ENCODE measurements around the gene SHISAL2B.
"Not testable (repeated sequence)": the region's sequence is repeated elsewhere in the genome, so short reads cannot be mapped to it uniquely, and the experiment has no call there.

SHISAL2B gene

DNA sequence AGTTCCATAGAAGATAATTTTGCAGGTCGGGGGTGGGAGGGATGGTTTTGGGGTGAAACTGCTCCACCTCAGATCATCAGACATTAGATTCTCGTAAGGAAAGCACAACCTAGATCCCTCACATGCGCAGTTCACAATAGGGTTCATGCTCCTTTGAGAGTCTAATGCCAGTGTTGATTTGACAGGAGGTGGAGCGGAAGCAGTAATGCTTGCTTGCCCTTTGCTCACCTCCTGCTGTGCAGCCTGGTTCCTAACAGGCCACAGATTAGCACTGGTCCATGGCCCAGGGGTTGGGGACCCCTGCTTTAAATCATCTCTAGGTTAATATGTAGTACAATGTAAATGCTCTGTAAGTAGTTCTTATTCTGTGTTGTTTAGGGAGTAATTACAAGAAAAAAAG lies 10.5 kb downstream of the SHISAL2B start:
- DNase-seq (ENCODE audit: low spot score) = no peak

DNA sequence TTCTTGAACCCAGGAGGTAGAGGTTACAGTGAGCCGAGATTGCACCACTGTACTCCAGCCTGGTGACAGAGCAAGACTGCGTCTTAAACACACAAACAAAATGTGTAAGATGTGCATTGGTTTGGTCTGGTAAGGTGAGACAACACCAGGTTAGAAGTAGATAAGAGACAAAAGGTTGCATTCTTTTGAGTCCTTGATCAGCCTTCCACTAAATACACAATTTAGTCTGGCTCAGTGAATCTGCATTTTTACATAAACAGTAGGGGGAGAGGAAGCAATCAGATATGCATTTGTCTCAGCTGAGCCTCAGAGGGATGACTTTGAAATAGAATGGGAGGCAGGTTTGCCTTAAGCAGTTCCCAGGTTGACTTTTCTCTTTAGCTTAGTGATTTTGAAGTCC lies 15.8 kb downstream of the SHISAL2B start:
- not testable (repeated sequence) for DNase-seq (ENCODE audit: low spot score)

DNA sequence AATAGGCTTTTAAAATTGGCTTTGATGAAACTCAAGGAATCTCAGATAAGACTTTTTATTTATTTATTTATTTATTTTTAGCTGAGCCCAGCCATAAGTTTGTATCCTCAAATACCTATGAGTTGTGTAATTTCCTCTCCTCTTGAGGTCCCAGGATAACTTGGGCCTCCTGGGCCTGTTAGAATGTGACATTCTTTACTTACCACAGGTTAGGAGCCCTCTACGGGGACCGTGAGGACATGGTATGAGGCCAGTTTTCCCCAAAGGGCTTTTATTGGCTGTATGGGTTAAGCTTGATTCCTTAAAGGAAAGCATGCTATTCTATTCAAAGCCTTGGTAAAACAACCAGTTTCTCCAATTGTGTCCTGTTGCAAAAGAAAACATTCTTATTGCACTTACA lies 16.9 kb downstream of the SHISAL2B start:
- no peak for DNase-seq (ENCODE audit: low spot score)

DNA sequence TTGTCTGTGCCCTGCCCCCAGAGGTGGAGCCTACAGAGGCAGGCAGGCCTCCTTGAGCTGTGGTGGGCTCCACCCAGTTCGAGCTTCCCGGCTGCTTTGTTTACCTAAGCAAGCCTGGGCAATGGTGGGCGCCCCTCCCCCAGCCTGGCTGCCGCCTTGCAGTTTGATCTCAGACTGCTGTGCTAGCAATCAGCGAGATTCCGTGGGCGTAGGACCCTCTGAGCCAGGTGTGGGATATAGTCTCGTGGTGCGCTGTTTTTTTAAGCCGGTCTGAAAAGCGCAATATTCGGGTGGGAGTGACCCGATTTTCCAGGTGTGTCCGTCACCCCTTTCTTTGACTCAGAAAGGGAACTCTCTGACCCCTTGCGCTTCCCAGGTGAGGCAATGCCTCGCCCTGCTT lies 24.2 kb downstream of the SHISAL2B start:
- not testable (repeated sequence) for DNase-seq (ENCODE audit: low spot score)

DNA sequence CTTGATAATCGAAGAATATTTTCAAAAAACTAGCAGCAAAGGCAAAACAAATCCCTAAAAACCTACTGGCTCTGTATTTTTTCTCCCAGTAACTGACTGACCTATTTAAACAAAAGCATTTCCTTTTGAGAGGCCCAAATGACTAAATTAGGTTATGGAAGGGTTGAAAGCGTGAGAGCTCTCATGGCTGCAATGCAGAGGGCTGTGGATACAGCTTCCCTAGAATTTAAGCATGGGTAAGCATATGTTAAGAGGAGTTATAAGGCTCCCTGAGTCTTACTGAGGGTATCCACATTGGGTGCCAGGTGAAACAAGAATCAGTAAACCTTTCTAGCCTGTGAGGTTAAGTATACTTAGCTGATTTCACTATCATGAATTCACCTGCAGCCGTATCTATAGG lies 32.3 kb downstream of the SHISAL2B start:
- DNase-seq (ENCODE audit: low spot score) = no peak

DNA sequence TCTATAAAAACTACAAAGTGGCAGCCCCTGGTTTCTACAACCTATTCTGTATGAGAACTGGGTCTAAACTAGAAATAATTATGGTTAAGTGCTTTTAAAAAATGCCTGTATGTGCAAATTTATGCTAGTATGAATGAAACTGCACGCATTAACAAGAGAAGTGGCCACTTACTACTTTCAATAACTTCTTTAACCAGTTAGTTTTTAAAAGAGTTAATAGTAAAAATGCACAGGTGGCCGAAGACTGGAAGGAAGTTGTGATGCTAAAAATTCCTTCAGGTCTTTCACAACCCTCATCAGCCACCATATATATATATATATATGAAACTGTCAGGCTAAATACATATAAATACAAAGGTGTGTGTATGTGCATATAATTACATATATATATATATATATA lies 36.8 kb downstream of the SHISAL2B start:
- no peak for DNase-seq (ENCODE audit: low spot score)

DNA sequence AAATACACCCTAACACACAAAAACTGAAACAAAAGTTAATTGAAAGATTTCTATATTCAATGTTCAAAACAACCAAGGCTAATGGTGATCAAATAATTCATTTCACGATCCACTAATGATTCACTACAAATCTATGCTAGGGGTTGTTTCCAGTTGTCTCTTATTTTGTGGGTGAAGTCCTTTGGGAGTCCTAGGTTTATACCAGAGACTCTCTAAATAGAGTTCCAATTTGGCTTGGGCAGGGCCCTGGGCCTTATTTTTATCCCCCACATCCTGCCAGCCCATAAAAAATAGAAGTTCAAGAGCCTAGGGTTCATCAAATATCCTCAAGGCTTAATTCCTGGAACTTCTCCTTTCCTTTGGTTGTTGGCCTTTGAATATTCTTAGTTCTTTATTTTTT lies 52.1 kb downstream of the SHISAL2B start:
- no peak for DNase-seq (ENCODE audit: low spot score)

DNA sequence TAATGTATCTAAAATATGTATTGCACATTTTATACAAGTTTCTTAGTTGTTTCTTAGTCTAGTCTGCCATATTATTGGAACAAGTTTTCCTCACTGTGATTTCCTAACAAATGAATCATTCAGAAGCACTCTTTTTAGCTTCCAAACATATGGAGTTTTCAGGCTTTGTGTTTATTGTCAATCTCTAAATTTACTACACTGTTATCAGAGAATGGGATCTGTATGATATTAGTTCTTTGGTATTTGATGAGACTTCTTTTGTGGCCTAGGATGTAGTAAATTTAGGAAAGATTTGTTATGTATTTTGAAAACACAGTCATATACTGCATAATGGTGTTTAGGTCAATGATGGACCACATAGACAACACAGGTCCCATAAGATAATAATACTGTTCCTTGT lies 52.5 kb downstream of the SHISAL2B start:
- no peak for DNase-seq (ENCODE audit: low spot score)

DNA sequence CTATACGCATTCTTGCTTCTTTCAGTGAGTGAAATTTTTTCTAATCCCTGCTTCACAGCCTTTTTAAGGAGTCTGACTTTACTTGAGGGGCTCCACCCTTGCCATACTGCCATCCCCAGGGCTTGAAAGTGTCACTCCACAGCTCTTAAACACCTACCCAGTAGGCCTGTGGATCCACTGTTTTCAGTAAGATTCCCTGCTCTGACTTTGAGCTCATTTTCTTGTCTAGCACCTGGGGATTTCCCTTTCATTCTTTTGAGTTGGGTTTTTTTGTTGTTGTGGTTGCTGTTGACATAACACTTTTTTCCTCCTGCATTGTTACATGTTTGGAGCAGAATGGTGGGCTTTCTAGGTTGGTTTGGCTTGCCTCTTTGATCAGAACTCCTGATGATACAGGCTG lies 54.6 kb downstream of the SHISAL2B start:
- DNase-seq (ENCODE audit: low spot score) = no peak

DNA sequence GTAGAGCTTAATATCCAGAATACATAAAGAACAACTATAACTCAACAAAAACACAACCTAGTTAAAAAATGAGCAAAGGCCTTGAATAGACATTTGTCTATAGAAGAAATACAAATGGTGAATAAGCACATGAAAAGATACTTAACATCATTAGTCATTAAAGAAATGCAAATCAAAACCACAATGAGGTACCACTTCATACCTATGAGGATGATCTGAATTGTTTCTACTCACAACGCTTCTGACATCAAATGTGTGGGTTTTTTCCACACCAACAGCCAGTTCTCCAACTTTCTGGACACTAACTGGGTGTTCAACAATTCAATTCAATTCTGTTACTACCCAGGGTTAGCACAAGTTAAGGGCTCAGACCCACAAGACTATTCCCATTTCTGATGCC lies 56.1 kb downstream of the SHISAL2B start:
- no peak for DNase-seq (ENCODE audit: low spot score)

DNA sequence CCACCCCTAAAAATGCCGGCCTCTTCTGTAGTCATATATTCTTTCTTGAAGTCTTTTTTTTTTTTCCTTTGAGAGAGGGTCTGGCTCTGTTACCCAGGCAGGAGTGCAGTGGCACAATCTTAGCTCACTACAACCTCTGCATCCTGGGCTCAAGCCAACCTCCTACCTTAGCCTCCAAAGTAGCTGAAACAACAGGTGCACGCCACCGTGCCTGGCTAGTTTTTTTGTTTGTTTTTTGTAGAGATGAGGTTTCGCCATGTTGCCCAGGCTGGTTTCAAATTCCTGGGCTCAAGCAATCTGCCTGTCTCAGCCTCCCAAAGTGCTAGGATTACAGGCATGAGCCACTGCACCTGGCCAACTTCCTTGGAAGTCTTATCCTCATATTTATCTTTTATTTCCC lies 59.1 kb downstream of the SHISAL2B start:
- no peak for DNase-seq (ENCODE audit: low spot score)

DNA sequence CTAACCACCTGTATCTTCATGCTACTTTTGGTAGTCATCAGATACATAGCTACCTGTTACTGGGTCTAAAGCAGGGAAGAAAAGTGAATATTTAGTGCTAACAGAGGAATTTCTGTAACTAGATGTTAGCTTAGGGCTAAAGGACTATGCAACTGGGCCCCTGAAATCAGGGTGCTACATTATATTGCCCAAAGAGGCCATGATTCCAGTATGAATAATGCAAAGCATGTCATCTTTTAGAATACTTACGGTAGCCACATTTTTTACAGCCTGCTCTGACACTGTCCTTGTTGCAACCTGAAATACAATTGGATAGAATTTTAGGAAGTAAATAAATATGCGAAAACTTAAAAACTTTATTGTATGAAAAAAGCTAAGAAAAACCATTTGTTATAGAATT lies 63.8 kb downstream of the SHISAL2B start:
- DNase-seq (ENCODE audit: low spot score) = no peak

DNA sequence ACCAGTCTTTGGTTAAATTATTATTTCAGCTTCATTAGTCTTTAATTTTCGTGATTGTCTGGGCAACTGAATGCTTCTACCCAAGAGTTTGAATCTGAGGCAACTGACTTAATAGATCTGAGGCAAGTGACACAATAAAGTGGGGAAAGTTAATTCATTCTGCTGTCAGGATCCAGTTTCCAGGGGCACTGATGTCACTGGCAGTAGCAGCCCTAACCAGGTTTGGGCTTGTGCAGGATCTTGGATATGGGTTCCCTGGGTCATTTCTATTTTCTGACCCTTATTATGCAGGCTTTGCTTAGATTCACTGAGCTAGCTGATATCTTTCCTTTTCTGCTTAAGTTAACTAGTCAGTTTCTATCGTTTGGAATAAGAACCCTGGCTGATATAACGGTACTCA lies 68.6 kb downstream of the SHISAL2B start:
- no peak for DNase-seq (ENCODE audit: low spot score)

DNA sequence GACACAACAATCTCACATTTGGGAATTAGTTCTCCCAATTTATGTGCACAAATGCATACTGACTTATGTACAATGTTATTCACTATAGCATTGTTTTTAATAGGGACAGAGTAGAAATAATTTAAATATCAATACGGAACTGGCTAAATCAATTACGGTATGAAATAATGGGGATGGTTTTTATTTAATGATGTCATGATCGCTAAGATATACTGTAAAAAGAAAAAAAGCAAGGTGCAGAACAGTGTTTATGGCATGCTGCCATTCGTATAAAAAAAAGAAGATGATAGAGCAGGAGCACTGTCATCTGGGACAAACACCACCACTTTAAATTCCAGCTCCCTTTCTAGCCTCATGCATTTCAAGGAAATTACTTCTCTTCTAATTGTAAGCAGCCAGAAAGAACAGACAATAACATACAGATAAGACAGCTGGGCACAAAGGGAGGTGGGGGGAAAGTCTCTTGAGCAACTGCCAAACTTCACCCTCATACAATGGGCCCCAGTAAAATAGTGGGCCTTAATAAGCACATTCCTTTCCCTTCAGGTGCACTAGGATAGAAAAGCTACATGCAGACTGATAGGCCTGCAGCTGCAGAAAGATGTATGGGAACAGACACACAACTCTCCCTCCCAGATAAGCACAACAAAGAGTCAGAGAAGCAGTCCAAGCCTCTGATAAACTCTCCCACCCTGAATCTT lies 69.8 kb downstream of the SHISAL2B start:
- DNase-seq (ENCODE audit: low spot score) = no peak

DNA sequence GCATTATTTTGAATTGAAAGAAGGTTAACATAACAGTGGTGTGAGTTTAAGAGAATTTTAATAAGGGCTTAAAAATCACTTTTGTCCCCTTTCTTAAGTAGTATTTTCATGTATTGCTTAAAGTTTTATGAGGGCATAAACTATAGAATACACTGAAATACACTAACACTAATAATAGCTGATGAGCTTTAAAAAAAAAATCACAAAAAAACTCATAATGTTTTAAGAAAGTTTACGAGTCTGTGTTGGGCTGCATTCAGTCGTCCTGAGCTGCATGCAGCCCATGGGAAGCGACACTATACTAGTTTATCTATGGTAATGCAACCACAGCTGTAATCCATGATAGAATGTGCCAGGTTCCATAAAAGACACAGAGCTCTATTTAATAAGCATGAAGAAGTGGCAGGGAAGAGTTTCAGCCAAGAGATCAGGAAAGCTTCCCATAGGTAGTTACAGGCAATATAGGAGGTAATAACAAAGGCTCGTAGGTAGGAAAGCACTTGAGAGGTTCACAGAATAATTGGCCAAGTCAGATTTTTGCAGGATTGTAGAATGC lies 73.7 kb downstream of the SHISAL2B start:
- DNase-seq (ENCODE audit: low spot score) = no peak

DNA sequence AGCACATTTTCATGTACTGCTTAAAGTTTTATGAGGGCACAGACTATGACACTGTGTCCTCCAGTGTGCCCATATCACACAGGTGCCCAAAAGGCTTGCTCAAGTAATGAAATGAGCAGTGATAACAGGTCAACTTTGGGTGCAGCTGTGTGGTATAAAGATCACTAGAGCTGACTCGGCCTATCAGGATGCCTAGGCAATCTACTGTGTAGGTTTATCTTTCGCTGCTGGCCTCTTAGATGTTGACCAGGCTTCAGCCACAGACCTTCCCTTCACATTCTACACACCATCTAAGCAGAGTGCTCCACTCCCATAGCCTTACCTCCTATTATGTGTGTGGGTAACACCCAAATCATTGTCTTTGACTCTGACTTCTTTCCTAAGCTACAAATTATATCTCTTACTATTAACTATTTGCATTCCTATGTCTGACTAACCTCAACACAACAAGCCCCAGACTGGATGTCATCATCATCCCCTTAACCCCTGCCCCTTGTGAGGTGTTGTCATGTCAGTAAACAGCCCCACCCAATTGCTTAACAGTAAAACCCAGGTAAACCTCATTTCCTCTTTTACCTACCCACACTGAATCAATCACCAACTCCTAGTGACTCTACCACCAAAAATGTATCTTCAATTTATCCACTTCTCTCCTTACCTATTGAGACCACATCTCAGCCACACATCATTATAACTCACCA lies 75.7 kb downstream of the SHISAL2B start:
- DNase-seq (ENCODE audit: low spot score) = no peak

DNA sequence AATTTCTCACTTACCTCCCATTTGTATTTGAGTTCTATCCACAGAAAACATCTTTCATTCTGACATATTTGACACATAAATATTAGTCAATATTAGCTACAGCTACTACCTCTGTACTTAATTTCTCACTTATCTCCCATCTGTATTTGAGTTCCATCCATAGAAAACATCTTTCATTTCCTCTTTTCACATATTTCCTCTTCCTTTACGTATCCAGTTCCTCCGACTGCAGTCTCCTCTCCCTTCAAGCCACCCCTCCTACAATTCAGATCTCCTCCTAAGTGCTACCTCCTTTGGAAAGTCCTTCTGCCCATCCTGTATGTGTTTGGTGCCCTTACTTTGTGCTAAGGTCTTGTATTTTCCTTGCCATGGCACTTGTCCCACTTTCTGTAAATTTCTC lies 76.6 kb downstream of the SHISAL2B start:
- no peak for DNase-seq (ENCODE audit: low spot score)

Data from AG08396 (cell line).